Lower lobe of right lung (tissue), 2 donors: ENCODE results near the gene NXPH1. TPM values are rescaled to one million over a fixed set of nuclear protein-coding genes. Genes with fewer than 3 reads are reported as not detected.

Experiments used
- ATAC-seq, 2 donors: fragments of 200-7000 bp; cut with Tn5 transposase; one replicate each; pipeline ENCODE4 v1.9.1; 2020 to 2022; ENCODE audit warnings: mild to moderate bottlenecking in 2 of 2, moderate library complexity in 2 of 2
- DNase-seq: peaks from one replicate; pipeline ENCODE4 v3.0.0-alpha.2; 2020
- H3K27ac ChIP-seq: fragments of 200-600 bp; one replicate; pipeline ENCODE4 v1.8.0; 2022
- H3K27me3 ChIP-seq: fragments of 200-600 bp; one replicate; pipeline ENCODE4 v1.8.0; 2022; ENCODE audit warnings: low read depth
- H3K36me3 ChIP-seq: fragments of 200-600 bp; one replicate; pipeline ENCODE4 v1.8.0; 2022; ENCODE audit warnings: mild to moderate bottlenecking
- H3K4me1 ChIP-seq: fragments of 200-600 bp; one replicate; pipeline ENCODE4 v1.8.0; 2022
- H3K4me3 ChIP-seq: fragments of 200-600 bp; one replicate; pipeline ENCODE4 v1.8.0; 2022; ENCODE audit warnings: mild to moderate bottlenecking
- H3K9me3 ChIP-seq: fragments of 200-600 bp; one replicate; pipeline ENCODE4 v1.8.0; 2022
- CTCF ChIP-seq: fragments of 200-600 bp; IDR thresholded peaks from one replicate; pipeline ENCODE4 v1.8.0; 2022; ENCODE audit warnings: antibody characterized with exemption, mild to moderate bottlenecking
- intact Hi-C: fragments of 100-400 bp; cut with DNase I; formaldehyde crosslinking; loops from one replicate; pipeline ENCODE4 v1.11.0; 2022
- total RNA-seq: library from RNA; stranded (reverse); fragmentation: NEBNext Ultra II Directional; extraction: Animal tissue kit (Norgen Biotek cat#: 25700); gene quantifications from one replicate; pipeline ENCODE4 v1.2.1, GENCODE V29; 2021
- donor health status: DM: no; HTN: yes; CAD: no; lungs with severe emphysema.

Gene NXPH1
- total RNA-seq, 1 donor from 2014 or later: not detected

GRCh38 chr7:8753355-8753754 is 319.9 kb downstream of the NXPH1 start:
- Histone ChIP-seq H3K36me3 (no peaks in the 10 kb centered on the region), H3K27me3 (no peaks in the 10 kb centered on the region), H3K9me3 (no peaks in the 10 kb centered on the region), H3K4me1 (no peaks in the 10 kb centered on the region), H3K4me3 (no peak overlapping the region), H3K27ac (no peak overlapping the region)
- DNase-seq: no peak
- intact Hi-C loops: no loop called here
- no peak for ATAC-seq
- TF ChIP-seq CTCF: no peak

GRCh38 chr7:8761731-8762130 is 328.3 kb downstream of the NXPH1 start:
- Histone ChIP-seq H3K4me1 (no peaks in the 10 kb centered on the region), H3K4me3 (no peak overlapping the region), H3K9me3 (no peaks in the 10 kb centered on the region), H3K27ac (no peak overlapping the region), H3K27me3 (no peaks in the 10 kb centered on the region), H3K36me3 (no peaks in the 10 kb centered on the region)
- TF ChIP-seq CTCF: no peak
- intact Hi-C loops: no loop called here
- DNase-seq (no peak), ATAC-seq (no peak)

GRCh38 chr7:8762803-8763202 is 329.4 kb downstream of the NXPH1 start:
- H3K36me3 ChIP-seq: no peaks in the 10 kb centered on the region
- DNase-seq (no peak), ATAC-seq (no peak)
- H3K4me1 ChIP-seq: no peaks in the 10 kb centered on the region
- H3K27me3 ChIP-seq: no peaks in the 10 kb centered on the region
- no peak overlapping the region for H3K4me3 ChIP-seq
- H3K27ac ChIP-seq: no peak overlapping the region
- TF ChIP-seq CTCF: no peak
- no peaks in the 10 kb centered on the region for H3K9me3 ChIP-seq
- intact Hi-C loops: no loop called here

- Histone ChIP-seq H3K27ac (no peak overlapping the region), H3K36me3 (no peaks in the 10 kb centered on the region), H3K9me3 (no peaks in the 10 kb centered on the region), H3K4me3 (no peak overlapping the region), H3K27me3 (no peaks in the 10 kb centered on the region), H3K4me1 (no peaks in the 10 kb centered on the region)
- no peak for DNase-seq
- intact Hi-C loops: no loop called here
- TF ChIP-seq CTCF: no peak
- no peak for ATAC-seq
Observed at GRCh38 chr7:8765374-8765773, 332.0 kb downstream of the NXPH1 start.

- TF ChIP-seq CTCF: no peak
- no peak overlapping the region for H3K27ac ChIP-seq
- no peak overlapping the region for H3K4me3 ChIP-seq
- H3K36me3 ChIP-seq: no peaks in the 10 kb centered on the region
- ATAC-seq (no peak), DNase-seq (no peak)
- H3K9me3 ChIP-seq: no peaks in the 10 kb centered on the region
- no peaks in the 10 kb centered on the region for H3K27me3 ChIP-seq
- no peaks in the 10 kb centered on the region for H3K4me1 ChIP-seq
- intact Hi-C loops: no loop called here
Observed at GRCh38 chr7:8773518-8773917, 340.1 kb downstream of the NXPH1 start.

GRCh38 chr7:8778459-8778858 is 345.1 kb downstream of the NXPH1 start:
- DNase-seq: no peak
- H3K9me3 ChIP-seq: no peaks in the 10 kb centered on the region

More at GRCh38 chr7:8778459-8778858, 345.1 kb downstream of the NXPH1 start:
- Histone ChIP-seq H3K4me3 (no peak overlapping the region), H3K27ac (no peak overlapping the region), H3K4me1 (no peaks in the 10 kb centered on the region), H3K36me3 (no peaks in the 10 kb centered on the region), H3K27me3 (no peaks in the 10 kb centered on the region)
- no peak for TF ChIP-seq CTCF
- intact Hi-C loops: no loop called here
- no peak for ATAC-seq
